Measurements from ENCODE around the gene PDGFD.

PDGFD gene

DNA sequence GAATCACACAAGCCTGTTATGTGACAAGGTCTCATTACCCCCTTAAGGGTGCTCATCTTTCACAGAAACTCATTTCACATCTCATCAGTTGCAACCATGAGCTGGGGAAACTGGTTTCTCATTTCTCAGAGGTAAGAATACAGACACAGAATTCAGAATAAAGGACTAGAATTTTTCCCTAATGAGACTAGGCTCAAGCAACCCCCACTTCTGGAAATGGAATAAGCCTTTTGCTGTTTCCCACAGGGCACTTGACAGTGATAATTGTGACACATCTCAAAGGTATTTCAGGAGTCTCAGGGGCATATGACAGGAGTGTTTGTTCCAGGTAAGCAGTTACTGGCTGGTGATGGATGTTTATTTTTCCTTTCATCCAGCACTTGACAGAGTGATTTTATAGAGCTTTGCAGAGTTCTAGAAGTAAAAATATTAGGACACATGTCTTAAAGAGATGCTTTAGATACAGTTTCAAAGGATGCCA, 240.5 kb downstream of the PDGFD start:
- no peak for TF ChIP-seq TAF1 (IDR thresholded peaks at IDR 0.05; ENCODE audit: borderline replicate concordance, low read depth, low read length)
- no peak for TF ChIP-seq POLR2A (IDR thresholded peaks at IDR 0.05; ENCODE audit: low read depth, low read length)
- TF ChIP-seq POLR2AphosphoS5 (IDR thresholded peaks at IDR 0.05; ENCODE audit: low read depth, low read length), result no peak
- FAIRE-seq (peak; percentile 75), DNase-seq (ENCODE audit: insufficient read length) (no peak)

DNA sequence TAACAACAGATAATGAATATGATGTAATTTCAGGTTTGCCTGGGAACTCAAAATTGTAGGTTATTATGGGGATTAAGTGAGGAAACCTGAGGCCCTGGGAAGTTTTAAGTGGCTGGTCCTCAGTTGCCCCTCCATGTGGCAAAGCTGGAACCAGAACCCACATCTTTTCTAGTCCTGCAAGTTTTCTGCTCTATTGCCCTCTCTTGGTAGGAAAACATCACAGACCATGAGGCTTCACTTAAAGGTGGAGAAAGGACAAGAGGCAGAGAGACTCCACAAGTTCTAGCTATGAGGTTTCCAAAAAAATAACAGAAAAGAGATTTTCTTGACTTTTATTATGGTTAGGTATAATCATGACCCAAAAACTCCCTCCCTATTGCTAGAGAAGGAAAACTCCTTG, 243.0 kb downstream of the PDGFD start:
- FAIRE-seq, result peak; percentile 14
- TF ChIP-seq TAF1 (IDR thresholded peaks at IDR 0.05; ENCODE audit: borderline replicate concordance, low read depth, low read length) (no peak), POLR2AphosphoS5 (IDR thresholded peaks at IDR 0.05; ENCODE audit: low read depth, low read length) (no peak), POLR2A (IDR thresholded peaks at IDR 0.05; ENCODE audit: low read depth, low read length) (no peak)
- DNase-seq (ENCODE audit: insufficient read length), result no peak

DNA sequence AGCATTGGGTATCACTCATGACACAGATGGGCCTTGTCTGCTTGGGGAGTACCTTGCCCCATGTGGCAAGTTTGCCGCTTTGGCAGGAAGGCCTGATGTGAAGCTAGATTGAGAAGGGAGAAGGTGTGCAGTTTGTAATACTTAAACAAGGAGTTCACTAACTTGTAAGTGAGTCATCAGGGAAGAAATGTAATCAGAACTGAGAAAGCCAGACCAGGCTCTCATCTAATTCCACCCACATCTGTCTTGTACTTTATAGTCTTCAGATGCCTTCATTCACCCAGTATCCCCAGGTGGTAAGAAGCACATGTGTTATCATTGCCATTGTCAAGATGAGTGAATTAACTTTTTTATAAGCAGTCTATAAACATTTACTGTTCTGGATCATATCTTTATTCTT, 243.5 kb downstream of the PDGFD start:
- TF ChIP-seq POLR2A (IDR thresholded peaks at IDR 0.05; ENCODE audit: low read depth, low read length), result no peak
- no peak for TF ChIP-seq TAF1 (IDR thresholded peaks at IDR 0.05; ENCODE audit: borderline replicate concordance, low read depth, low read length)
- no peak for TF ChIP-seq POLR2AphosphoS5 (IDR thresholded peaks at IDR 0.05; ENCODE audit: low read depth, low read length)
- FAIRE-seq, result no peak

DNA sequence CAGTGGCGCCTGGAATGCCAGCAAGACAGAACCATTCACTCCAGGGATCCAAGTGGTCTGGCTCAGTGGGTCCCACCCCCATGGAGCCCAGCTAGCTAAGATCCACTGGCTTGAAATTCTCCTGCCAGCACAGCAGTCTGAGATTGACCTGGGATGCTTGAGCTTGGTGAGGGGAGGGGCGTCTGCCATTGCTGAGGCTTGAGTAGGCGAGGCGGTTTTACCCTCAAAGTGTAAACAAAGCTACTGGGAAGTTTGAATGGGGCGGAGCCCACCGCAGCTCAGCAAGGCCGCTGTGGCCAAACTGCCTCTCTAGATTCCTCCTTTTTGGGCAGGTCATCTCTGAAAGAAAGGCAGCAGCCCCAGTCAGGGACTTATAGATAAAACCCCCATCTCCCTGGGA, 253.2 kb downstream of the PDGFD start:
- no peak for TF ChIP-seq POLR2A (IDR thresholded peaks at IDR 0.05; ENCODE audit: low read depth, low read length)
- TF ChIP-seq POLR2AphosphoS5 (IDR thresholded peaks at IDR 0.05; ENCODE audit: low read depth, low read length), result no peak
- no peak for TF ChIP-seq TAF1 (IDR thresholded peaks at IDR 0.05; ENCODE audit: borderline replicate concordance, low read depth, low read length)

More for the DNA sequence above, 243.5 kb downstream of the PDGFD start:
- no peak for DNase-seq (ENCODE audit: insufficient read length)

DNA sequence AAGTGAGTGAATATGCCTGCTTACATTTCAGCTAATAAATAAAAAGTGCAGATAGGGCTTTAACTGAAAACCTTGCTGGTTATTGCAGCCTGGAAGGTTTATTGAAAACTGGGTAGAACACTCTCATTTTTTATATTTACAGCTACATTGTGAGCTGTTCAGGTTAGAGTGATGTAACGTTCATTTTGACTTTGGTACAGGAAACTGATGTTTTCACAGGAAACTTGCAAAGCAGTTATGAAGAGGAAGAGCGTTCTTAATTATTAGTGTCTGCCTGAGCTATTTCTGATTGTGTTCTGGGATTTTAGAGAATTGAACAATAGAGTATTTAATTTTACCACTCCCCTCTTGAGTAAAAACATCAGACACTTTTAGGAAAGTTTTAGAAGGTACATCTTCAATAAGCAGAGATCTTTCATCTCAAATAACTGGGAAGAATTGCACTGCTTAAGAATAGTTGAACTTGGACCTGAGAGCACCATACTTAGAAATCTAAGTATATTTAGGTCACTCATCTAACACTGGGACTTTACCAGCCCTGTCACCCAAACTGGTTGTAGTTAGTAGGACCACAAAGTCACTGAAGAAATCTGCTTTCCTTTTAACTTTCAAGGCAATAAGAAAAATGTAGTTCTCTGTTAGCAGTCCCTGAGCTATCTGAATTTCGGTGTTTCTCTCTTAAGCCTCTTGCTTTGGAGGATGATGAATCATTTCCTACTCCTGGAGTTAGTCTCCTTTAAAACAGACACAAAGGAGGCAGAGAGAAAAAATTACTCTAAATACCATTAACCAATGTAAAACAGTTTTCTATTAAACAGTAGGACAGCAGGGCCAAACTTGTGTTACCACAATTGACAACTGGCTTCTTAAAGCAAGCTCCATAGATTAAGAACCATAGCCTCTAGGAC, 256.1 kb downstream of the PDGFD start:
- peak; percentile 93 for FAIRE-seq
- no peak for DNase-seq (ENCODE audit: insufficient read length)
- TF ChIP-seq POLR2A (IDR thresholded peaks at IDR 0.05; ENCODE audit: low read depth, low read length) (no peak), POLR2AphosphoS5 (IDR thresholded peaks at IDR 0.05; ENCODE audit: low read depth, low read length) (no peak), TAF1 (IDR thresholded peaks at IDR 0.05; ENCODE audit: borderline replicate concordance, low read depth, low read length) (no peak)

More for the DNA sequence above, 253.2 kb downstream of the PDGFD start:
- DNase-seq (ENCODE audit: insufficient read length) (no peak), FAIRE-seq (no peak)

DNA sequence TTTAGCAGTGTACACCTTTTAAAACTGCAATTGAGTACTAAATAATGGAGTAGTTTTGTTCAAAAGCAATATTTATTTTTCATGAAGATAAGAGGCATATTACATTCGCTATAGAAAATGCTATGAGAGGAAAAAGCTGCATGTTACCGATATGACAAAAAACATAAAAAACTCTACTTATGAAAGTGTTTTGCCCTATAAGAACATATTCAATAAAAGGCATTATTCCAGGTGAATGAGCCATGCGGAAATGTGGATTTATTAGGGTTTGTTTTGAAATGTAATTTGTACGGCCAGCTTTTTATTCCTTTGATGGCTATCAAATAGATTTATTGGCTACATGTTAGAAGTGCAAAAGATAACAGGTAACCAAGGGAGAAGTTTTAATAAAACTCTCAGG, 256.8 kb downstream of the PDGFD start:
- no peak for DNase-seq (ENCODE audit: insufficient read length)
- FAIRE-seq, result no peak
- no peak for TF ChIP-seq POLR2AphosphoS5 (IDR thresholded peaks at IDR 0.05; ENCODE audit: low read depth, low read length)

DNA sequence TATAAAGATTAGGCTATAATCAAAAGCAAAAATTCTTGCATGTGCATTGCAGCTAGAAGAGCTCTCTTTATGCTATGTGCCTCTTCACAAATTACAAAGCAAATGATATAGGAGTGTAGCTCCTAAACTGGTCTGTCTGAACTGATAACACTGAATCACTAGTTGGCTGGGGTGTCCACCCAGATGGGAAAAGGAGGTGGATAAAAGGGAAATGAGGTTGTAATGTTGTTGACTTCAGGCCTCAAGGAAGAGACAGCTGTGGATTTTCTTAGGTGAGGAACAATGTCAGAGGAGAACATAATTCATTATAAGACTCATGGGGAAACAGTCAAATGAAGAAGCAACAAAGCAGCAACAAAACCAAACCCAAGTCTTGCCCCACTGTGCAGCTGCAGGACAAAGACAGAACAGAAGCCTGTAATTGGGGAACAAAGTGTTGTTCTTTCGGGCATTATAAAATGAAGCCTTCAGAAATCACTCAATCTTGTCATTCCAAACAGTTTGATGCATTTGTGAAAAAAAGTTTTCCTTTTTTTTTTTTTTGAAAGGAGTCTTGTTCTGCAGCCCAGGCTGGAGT, 257.6 kb downstream of the PDGFD start:
- peak; percentile 65 for FAIRE-seq
- DNase-seq (ENCODE audit: insufficient read length), result no peak
- TF ChIP-seq POLR2AphosphoS5 (IDR thresholded peaks at IDR 0.05; ENCODE audit: low read depth, low read length) (no peak), TAF1 (IDR thresholded peaks at IDR 0.05; ENCODE audit: borderline replicate concordance, low read depth, low read length) (no peak), POLR2A (IDR thresholded peaks at IDR 0.05; ENCODE audit: low read depth, low read length) (no peak)

DNA sequence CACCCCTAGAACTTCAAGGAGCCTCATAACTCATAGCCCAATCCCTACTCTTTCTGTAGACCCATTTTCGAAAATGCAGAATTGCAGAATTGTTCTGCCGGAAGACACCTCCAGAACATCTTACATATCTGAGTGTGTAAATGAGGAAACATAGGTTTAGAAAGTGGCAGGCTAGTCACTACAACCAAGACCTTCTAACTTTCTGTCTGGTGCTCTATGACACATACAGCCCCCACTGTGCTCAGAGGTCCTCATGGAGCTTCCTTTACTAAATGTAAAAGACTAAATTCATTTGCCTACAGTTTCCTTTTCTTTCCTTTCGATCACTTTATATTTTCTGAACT, 259.7 kb downstream of the PDGFD start:
- FAIRE-seq, result peak; percentile 98
- no peak for DNase-seq (ENCODE audit: insufficient read length)
- TF ChIP-seq POLR2AphosphoS5 (IDR thresholded peaks at IDR 0.05; ENCODE audit: low read depth, low read length) (no peak), TAF1 (IDR thresholded peaks at IDR 0.05; ENCODE audit: borderline replicate concordance, low read depth, low read length) (no peak), POLR2A (IDR thresholded peaks at IDR 0.05; ENCODE audit: low read depth, low read length) (no peak)

DNA sequence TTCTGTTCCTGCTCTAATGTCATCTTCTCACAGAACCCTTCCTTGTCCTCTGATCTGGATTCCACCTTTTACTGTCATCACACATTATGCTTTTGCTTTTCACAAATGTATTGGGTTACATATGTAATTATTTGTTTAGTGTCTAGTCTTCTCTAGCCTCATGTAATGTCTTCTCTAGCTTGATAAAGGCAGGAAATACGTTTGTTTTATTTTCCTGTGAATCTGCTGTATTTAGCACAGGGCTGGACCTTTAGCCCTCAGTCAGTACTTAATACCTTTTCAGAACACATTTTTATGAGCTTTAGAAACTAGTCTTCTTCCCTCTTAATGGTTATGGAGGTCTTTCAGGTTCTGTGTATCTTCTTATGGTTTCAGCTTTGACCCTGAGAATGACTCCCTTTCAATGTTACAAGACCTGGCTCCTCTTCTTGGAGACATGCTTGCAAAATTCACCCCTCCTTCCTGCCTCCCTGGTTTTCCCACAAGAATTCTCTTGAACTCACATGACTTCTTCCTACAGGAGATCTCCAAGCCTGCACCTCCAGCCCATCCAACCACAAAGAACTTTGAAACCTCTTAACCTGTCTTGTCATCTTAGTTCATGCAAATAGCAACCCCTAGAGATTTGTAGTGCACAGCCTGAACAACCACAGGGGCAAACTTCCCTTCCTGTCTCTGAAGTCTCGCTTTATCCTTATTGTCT, 260.2 kb downstream of the PDGFD start:
- TF ChIP-seq POLR2AphosphoS5 (IDR thresholded peaks at IDR 0.05; ENCODE audit: low read depth, low read length) (no peak), POLR2A (IDR thresholded peaks at IDR 0.05; ENCODE audit: low read depth, low read length) (no peak), TAF1 (IDR thresholded peaks at IDR 0.05; ENCODE audit: borderline replicate concordance, low read depth, low read length) (no peak)
- DNase-seq (ENCODE audit: insufficient read length) (no peak), FAIRE-seq (no peak)

DNA sequence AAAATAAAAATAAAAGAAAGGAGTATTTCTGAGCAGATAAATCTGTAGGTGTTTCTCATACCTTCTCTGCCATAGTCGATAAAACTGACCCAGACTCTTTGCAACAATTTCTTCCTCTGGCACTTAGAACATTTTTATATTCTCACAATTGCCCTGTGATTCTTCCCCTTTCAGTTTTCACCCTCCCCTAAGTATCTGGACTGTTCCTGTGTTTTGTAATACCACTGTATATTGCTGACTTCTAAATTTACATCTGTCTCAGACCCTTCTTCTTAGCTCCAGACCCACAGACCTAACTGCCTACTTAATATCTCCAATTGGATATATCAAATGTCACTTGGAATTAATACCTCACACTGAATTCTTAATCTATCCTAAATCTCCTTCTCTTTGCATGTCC, 261.0 kb downstream of the PDGFD start:
- no peak for TF ChIP-seq TAF1 (IDR thresholded peaks at IDR 0.05; ENCODE audit: borderline replicate concordance, low read depth, low read length)
- no peak for DNase-seq (ENCODE audit: insufficient read length)
- no peak for FAIRE-seq

DNA sequence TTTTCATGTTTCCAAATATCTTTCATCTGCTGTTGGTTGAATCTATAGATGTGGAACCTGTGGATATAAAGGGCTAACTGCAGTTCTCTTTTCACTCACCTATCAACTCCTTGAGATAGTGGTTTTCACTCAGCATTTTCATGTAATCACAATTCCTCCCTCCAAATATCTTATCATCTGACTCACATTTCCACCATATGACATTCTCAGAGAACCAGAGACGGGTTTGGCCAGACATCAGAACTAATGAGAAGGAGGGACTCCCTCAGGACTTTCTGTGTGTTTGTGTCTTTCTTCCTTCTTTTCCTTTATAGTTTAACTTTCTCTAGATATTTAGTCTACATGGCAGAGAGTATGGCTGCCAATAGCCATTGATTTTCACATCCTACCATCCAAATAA, 262.3 kb downstream of the PDGFD start:
- DNase-seq (ENCODE audit: insufficient read length) (no peak), FAIRE-seq (no peak)
- TF ChIP-seq TAF1 (IDR thresholded peaks at IDR 0.05; ENCODE audit: borderline replicate concordance, low read depth, low read length), result no peak

Measured in GM12892 (cell line).